ENCODE data around the gene PDE9A. TPM values are rescaled to one million over a fixed set of nuclear protein-coding genes. Genes with fewer than 3 reads are reported as not detected.

PDE9A gene
- total RNA-seq, 2 donors from 2014 or later: 45.9 to 62.4 TPM

GRCh38 chr21:42666023-42666747, 12.8 kb downstream of the PDE9A start:
- peaks cover 2% of the 10 kb centered on the region for H3K9me3 Mint-ChIP-seq

GRCh38 chr21:42666925-42667324, 13.5 kb downstream of the PDE9A start:
- Histone ChIP-seq H3K4me1 (ENCODE audit: control insufficient read depth, insufficient read depth, low read length) (peaks cover 13% of the 10 kb centered on the region), H3K4me3 (ENCODE audit: low read length) (no peak overlapping the region), H3K9me3 (ENCODE audit: control insufficient read depth, low read length) (no peaks in the 10 kb centered on the region), H3K36me3 (ENCODE audit: control insufficient read depth, insufficient read depth, low read length) (peaks cover 48% of the 10 kb centered on the region), H3K9ac (ENCODE audit: extremely low read depth, low read length, poor library complexity, severe bottlenecking) (no peak overlapping the region), H3K27ac (ENCODE audit: low read depth, low read length) (no peak overlapping the region), H3K27me3 (ENCODE audit: control insufficient read depth, insufficient read depth, low read length, poor library complexity, severe bottlenecking) (no peaks in the 10 kb centered on the region)
- Mint-ChIP-seq H3K9me3 (peaks cover 2% of the 10 kb centered on the region), H3K4me1 (peaks cover 25% of the 10 kb centered on the region), H3K27me3 (ENCODE audit: insufficient read depth) (no peaks in the 10 kb centered on the region), H3K27ac (no peak overlapping the region), H3K4me3 (no peak overlapping the region), H3K36me3 (ENCODE audit: low read depth) (peaks cover 24% of the 10 kb centered on the region)
- DNase-seq: no peak
- TF ChIP-seq CTCF (conservative IDR thresholded peaks at IDR 0.05): no peak
- 94 to 100% methylated on average over 1 to 11 of the region's 11 CpGs for WGBS, 2 experiments (ENCODE audit: insufficient coverage in 1 of 2, insufficient read length in 1 of 2)

More at GRCh38 chr21:42666023-42666747, 12.8 kb downstream of the PDE9A start:
- Mint-ChIP-seq H3K27me3 (ENCODE audit: insufficient read depth) (no peaks in the 10 kb centered on the region), H3K27ac (no peak overlapping the region), H3K4me1 (peaks cover 25% of the 10 kb centered on the region), H3K4me3 (no peak overlapping the region), H3K36me3 (ENCODE audit: low read depth) (peaks cover 31% of the 10 kb centered on the region)
- no peak overlapping the region for H3K27ac ChIP-seq (ENCODE audit: low read depth, low read length)
- no peak for TF ChIP-seq CTCF (conservative IDR thresholded peaks at IDR 0.05)
- H3K4me3 ChIP-seq (ENCODE audit: low read length): no peak overlapping the region
- H3K36me3 ChIP-seq (ENCODE audit: control insufficient read depth, insufficient read depth, low read length): peaks cover 48% of the 10 kb centered on the region
- no peaks in the 10 kb centered on the region for H3K27me3 ChIP-seq (ENCODE audit: control insufficient read depth, insufficient read depth, low read length, poor library complexity, severe bottlenecking)
- peaks cover 11% of the 10 kb centered on the region for H3K4me1 ChIP-seq (ENCODE audit: control insufficient read depth, insufficient read depth, low read length)
- DNase-seq: peak; percentile 85
- no peak overlapping the region for H3K9ac ChIP-seq (ENCODE audit: extremely low read depth, low read length, poor library complexity, severe bottlenecking)
- no peaks in the 10 kb centered on the region for H3K9me3 ChIP-seq (ENCODE audit: control insufficient read depth, low read length)
- 90 to 92% methylated on average over 26 to 30 of the region's 30 CpGs for WGBS, 2 experiments (ENCODE audit: insufficient coverage in 1 of 2, insufficient read length in 1 of 2)

- Histone ChIP-seq H3K4me3 (ENCODE audit: low read length) (no peak overlapping the region), H3K27me3 (ENCODE audit: control insufficient read depth, insufficient read depth, low read length, poor library complexity, severe bottlenecking) (no peaks in the 10 kb centered on the region), H3K36me3 (ENCODE audit: control insufficient read depth, insufficient read depth, low read length) (peaks cover 33% of the 10 kb centered on the region), H3K4me1 (ENCODE audit: control insufficient read depth, insufficient read depth, low read length) (peaks cover 24% of the 10 kb centered on the region), H3K27ac (ENCODE audit: low read depth, low read length) (peak overlapping the region; percentile 74), H3K9me3 (ENCODE audit: control insufficient read depth, low read length) (no peaks in the 10 kb centered on the region), H3K9ac (ENCODE audit: extremely low read depth, low read length, poor library complexity, severe bottlenecking) (no peak overlapping the region)
- Mint-ChIP-seq H3K27me3 (ENCODE audit: insufficient read depth) (no peaks in the 10 kb centered on the region), H3K4me3 (no peak overlapping the region), H3K4me1 (peaks cover 39% of the 10 kb centered on the region), H3K27ac (peak overlapping the region; percentile 67), H3K36me3 (ENCODE audit: low read depth) (peaks cover 24% of the 10 kb centered on the region), H3K9me3 (peaks cover 2% of the 10 kb centered on the region)
- WGBS, 2 experiments (ENCODE audit: insufficient coverage in 1 of 2, insufficient read length in 1 of 2): 91 to 92% methylated on average over 19 to 34 of the region's 34 CpGs
- no peak for DNase-seq
- TF ChIP-seq CTCF (conservative IDR thresholded peaks at IDR 0.05): no peak
Observed at GRCh38 chr21:42668298-42668992, 15.0 kb downstream of the PDE9A start.
